HG02623 (cell line): ENCODE results near the gene FPR1.
"Not testable (repeated sequence)": the region's sequence is repeated elsewhere in the genome, so short reads cannot be mapped to it uniquely, and the experiment has no call there.

Experiments used
- ATAC-seq: cut with Tn5 transposase; IDR thresholded peaks from one replicate; pipeline ENCODE4 v1.9.1; 2021; ENCODE audit warnings: moderate library complexity; ENCODE audit not compliant: unreplicated experiment

FPR1 gene

DNA sequence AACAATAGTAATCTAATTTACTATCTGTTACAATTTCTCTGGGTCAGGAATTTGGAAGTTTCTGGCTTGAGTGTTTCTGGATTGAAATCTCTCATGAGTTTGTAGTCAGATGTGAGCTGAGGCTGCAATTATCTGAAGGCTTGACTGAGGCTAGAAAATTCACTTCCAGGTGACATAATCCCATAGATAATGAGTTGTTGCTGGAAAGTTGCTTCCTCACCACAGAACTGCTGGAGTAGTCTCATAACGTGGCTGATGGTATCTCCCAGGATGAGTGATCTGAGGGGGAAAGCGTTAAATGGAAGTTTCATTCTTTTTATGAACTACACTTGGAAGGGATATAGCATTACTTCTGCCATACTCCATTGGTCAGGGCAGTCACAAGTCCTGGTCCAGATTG is 28.0 kb upstream of the FPR1 start:
- no peak for ATAC-seq

DNA sequence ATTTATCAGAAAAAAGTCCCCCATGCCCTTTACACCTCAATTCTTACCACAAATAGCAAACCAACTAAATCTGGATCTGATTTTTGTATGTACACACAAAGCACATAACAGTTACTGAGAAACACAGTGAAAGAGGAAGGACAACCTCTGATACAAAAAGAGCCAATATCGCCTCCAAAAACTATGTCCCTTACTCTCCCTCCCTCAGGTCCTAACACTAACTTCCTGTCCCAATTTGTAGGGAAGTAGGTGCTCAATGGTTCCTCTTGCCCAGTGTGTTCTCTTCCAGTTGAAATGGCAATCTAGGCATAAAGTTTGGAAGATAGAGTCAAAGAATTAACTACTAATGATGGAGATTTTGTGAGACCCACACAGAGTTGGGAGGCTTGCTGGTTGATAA is 27.5 kb upstream of the FPR1 start:
- ATAC-seq, result no peak

DNA sequence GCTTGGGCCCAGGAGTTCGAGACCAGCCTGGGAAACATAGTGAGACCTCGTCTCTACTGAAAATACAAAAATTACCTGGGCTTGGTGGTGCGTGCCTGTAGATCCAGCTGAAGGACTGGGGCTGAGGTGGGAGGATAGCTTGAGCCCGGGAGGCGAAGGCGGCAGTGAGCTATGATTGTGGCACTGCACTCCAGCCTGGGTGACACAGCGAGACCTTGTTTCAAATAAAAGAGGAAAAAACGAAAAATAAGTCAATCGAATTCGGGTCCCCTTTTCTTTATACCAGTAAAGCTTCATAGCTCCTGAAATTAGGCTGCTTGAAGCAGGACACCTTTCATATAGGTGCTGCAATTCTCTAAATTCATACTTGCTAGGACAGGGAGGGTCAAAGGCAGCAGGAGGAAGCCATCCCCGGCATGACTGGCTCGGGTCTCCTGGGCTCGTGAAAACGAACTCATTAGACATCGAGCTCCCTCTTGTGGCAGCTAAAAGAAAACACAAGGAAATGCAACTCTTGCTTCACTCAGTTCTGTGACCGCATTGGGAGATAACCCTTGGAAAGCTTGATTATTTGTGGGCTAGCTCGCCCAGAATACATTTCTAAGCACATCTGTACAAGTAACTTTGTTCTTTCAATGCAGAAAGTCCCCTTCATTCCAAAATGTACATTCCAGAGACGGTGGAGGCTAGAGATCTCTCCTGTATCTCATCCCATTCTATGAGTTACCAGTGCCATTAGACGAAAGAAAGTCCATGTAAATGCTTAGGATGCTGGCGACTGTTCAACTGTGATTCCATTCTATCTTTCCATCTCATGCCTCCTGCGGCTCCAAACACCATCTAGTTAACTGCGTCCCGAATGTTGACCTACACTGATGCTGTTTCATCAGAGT is 26.1 kb upstream of the FPR1 start:
- ATAC-seq, result no peak

- not testable (repeated sequence) for ATAC-seq
Measured at GRCh38 chr19:51776561-51776960, 24.9 kb upstream of the FPR1 start.

DNA sequence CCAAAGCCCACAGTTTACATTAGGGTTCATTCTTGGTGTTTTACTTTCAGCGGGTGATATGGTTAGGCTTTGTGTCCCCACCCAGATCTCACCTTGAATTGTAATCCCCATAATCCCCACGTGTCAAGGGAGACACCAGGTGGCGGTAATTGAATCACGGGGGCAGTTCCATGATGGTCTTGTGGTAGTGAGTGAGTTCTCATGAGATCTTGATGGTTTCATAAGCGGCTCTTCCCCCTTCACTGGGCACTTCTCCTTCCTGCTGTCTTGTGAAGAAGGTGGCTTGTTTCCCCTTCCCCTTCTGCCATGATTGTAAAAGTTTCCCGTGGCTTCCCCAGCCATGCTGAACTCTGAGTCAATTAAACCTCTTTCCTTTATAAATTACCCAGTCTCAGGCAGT is 21.3 kb upstream of the FPR1 start:
- no peak for ATAC-seq

GRCh38 chr19:51771376-51772130 is 19.9 kb upstream of the FPR1 start:
- no peak for ATAC-seq

- no peak for ATAC-seq
Measured at GRCh38 chr19:51766461-51766860, 14.8 kb upstream of the FPR1 start.

- ATAC-seq, result no peak
Measured at GRCh38 chr19:51765086-51765485, 13.4 kb upstream of the FPR1 start.

DNA sequence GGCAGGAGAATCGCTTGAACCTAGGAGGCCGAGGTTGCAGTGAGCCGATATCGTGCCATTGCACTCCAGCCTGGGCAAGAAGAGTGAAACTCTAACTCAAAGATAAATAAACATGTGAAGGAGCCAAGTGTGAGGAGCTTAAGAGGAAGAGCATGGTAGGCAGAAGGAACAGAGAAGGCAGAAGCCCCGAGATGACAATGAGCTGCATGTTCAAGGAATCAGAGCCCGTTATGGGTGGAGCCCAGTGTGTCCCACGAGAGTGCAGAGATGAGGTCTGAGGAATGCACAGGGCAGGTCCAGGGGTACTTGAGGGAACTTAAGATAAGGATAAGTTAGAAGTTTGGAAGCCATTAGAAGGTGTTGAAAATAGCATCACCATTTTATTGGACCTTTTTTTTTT is 10.0 kb upstream of the FPR1 start:
- no peak for ATAC-seq

GRCh38 chr19:51760697-51761356 is 9.1 kb upstream of the FPR1 start, which contains the start of gene FPR2:
TSS of gene FPR2 (plus strand) at chr19:51761180. CDS start at chr19:51768659, 7,479 bp downstream.
- no peak for ATAC-seq

- no peak for ATAC-seq
Measured at GRCh38 chr19:51755571-51755970, 3.9 kb upstream of the FPR1 start.

DNA sequence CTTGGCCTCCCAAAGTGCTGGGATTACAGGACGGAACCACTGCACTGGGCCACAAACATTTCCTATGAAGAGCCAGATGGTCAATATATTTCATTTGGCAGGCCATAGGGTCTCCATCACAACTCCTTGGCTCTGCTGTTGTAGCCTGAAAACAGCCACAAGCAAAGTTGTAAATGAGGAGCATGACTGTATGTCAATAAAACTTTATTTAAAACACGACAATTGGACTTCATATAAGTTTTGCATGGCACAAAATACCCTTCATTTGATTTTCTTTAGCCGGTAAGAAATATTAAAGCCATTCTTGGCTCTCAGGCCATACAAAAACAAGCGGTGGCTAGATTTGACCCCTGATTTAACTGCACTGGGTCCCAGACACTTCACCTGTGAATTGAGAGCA is 3.1 kb upstream of the FPR1 start:
- ATAC-seq, result no peak

- ATAC-seq, result no peak
Measured at GRCh38 chr19:51754109-51754508, 2.4 kb upstream of the FPR1 start.

DNA sequence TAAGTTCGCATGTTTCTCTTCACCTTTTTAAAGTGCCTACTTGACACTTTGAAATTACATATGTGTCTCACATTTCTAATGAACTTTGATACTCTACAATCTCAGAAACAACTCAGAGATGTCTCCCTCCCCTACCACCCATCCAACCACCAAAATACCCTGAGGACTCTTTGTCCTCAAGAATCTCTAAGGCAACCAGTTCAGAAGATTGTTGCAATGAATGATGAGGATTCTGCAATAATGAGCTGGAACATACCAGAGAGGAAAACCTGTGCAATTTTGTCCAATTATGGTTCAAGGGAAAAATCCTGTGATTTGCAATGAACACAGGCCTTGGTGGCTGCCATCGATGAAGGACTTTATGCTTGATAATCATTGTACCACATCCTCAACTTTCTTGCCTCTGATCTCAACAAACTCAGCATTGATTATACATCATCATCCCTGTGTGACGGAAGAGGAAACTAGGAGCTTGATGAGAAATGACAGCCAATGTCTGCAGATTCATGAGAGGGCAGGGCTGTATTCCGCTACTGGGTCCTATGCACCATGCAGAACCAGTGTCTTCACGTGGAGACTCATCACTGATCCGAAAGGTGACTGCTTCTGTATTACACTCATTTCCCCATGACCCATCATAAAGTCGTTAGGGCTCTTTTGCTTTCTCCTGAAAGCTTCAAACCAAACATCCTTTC is 1.1 kb downstream of the FPR1 start:
- no peak for ATAC-seq

- ATAC-seq, result no peak
Measured at GRCh38 chr19:51749979-51750378, 1.7 kb downstream of the FPR1 start.

- ATAC-seq, result no peak
Measured at GRCh38 chr19:51746731-51747130, 4.9 kb downstream of the FPR1 start.

- no peak for ATAC-seq
Measured at GRCh38 chr19:51743405-51743804, 8.3 kb downstream of the FPR1 start.

DNA sequence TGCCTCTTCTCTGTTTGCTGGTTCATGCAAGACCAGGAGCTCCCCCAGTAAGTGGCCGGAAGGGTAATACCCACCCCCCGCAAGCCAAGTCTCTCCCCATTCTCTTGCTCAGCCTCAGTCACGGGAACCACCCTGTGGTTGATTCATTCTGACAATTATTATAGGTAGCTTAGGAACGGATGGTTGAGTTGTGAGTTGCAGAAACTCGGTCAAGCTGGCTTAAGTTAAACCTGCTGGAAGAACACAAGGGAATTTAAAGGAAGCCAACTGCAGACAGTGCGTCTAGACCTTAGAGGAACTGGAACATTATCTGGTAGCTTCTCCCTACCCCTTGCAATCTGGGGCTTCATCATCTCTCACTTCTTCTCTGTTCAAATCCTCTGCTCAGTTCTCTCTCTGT is 8.9 kb downstream of the FPR1 start:
- ATAC-seq, result no peak

- no peak for ATAC-seq
Measured at GRCh38 chr19:51740356-51740755, 11.3 kb downstream of the FPR1 start.

GRCh38 chr19:51739466-51740213 is 12.0 kb downstream of the FPR1 start:
- no peak for ATAC-seq
